Psoas muscle (tissue), 8 donors: ENCODE results near the gene CMSS1. TPM values are rescaled to one million over a fixed set of nuclear protein-coding genes. Genes with fewer than 3 reads are reported as not detected.

ENCODE experiments used
- ATAC-seq, 4 donors: fragments of 200-7000 bp; cut with Tn5 transposase; one replicate each; pipeline ENCODE4 v1.9.1; 2020; ENCODE audit warnings: moderate library complexity in 3 of 4, mild to moderate bottlenecking in 2 of 4
- DNase-seq, 2 donors: peaks; one replicate each; pipeline ENCODE4 v3.0.0-alpha.2; 2020
- H3K27ac ChIP-seq: fragments of 200-600 bp; one replicate; pipeline ENCODE4 v1.8.0; 2022
- H3K27me3 ChIP-seq, 3 donors: fragments of 200-600 bp in 1 of 3; one replicate each; pipeline versions ENCODE4 v1.6.1 to v1.8.0; 2013 to 2022; ENCODE audit warnings: low read length in 2 of 3, mild to moderate bottlenecking in 2 of 3, moderate library complexity in 1 of 3; ENCODE audit not compliant: insufficient read depth in 3 of 3
- H3K36me3 ChIP-seq, 2 donors: fragments of 200-600 bp in 1 of 2; one replicate each; pipeline versions ENCODE4 v1.6.1 to v1.8.0; 2013 to 2022; ENCODE audit warnings: low read depth in 1 of 2, mild to moderate bottlenecking in 1 of 2, moderate library complexity in 1 of 2; ENCODE audit not compliant: insufficient read depth in 1 of 2
- H3K4me1 ChIP-seq: fragments of 200-600 bp; one replicate; pipeline ENCODE4 v1.8.0; 2022
- H3K4me3 ChIP-seq: fragments of 200-600 bp; one replicate; pipeline ENCODE4 v1.8.0; 2022; ENCODE audit warnings: mild to moderate bottlenecking
- H3K9me3 ChIP-seq: fragments of 200-600 bp; one replicate; pipeline ENCODE4 v1.8.0; 2022
- CTCF ChIP-seq: fragments of 200-600 bp; IDR thresholded peaks from one replicate; pipeline ENCODE4 v1.8.0; 2022; ENCODE audit warnings: antibody characterized with exemption
- WGBS, 3 donors: extraction: QIAGEN DNeasy Blood & Tissue Kit; methylation state at CpG; one replicate each; pipeline versions ENCODE4 v1.1.6 to v1.1.7; 2013; 5-methylcytosine and 5-hydroxymethylcytosine counted together
- intact Hi-C, 2 donors: fragments of 100-400 bp; cut with DNase I; formaldehyde crosslinking; loops; one replicate each; pipeline versions ENCODE4 v1.11.0 to v1.14.2; 2022
- polyA plus RNA-seq, 3 donors: library from polyadenylated mRNA; stranded (reverse); fragments of 200-250 nt; gene quantifications; one replicate each; pipeline ENCODE4 v1.2.3, GENCODE V29; 2013
- total RNA-seq, 4 donors: library from RNA; stranded (reverse); fragmentation: NEBNext Ultra II Directional in 2 of 4; extraction: Animal tissue kit (Norgen Biotek cat#: 25700) in 2 of 4; gene quantifications; one replicate each; pipeline versions ENCODE4 v1.2.1 to v1.2.4, GENCODE V29; 2021 to 2023
- donor health status: healthy with polysubstance abuse.
- donor health status: DM: no; HTN: no; CAD: no; lungs with moderate emphysema.
- donor health status: Bipolar disorder and iron deficiency.
- donor health status: healthy.
- donor health status: DM: yes; HTN: yes; CAD: no.
- donor health status: DM: no; HTN: no; CAD: no.
- donor health status: DM: no; HTN: no; CAD: no.
- donor health status: DM: yes; HTN: yes; CAD: no.

The CMSS1 gene
- total and polyA plus RNA-seq, 7 donors = 18.4 to 174 (median 58.8) TPM

- WGBS, 3 donors = 32 to 64% (median 41%) methylated on average over 2 of the region's 2 CpGs
- peak overlapping the region; percentile 84 for H3K27ac ChIP-seq
- intact Hi-C loops = loop anchor here in 1 of 2 donors (2.0 kb wide), 1 partner anchor 96 kb away; no protein-coding TSS in a partner anchor
Measured at GRCh38 chr3:100160521-100160920, 342.9 kb downstream of the CMSS1 start.

GRCh38 chr3:100163787-100164186 lies 346.1 kb downstream of the CMSS1 start:
- no peak for TF ChIP-seq CTCF
- no peaks in the 10 kb centered on the region for H3K9me3 ChIP-seq
- peak overlapping the region; percentile 63 for H3K27ac ChIP-seq
- H3K4me3 ChIP-seq = no peak overlapping the region
- H3K27me3 ChIP-seq = no peaks in the 10 kb centered on the region
- H3K4me1 ChIP-seq = peaks cover 69% of the 10 kb centered on the region
- intact Hi-C loops = no loop called here
- DNase-seq (no peak), ATAC-seq (peak in 1 of 4 donors; percentile 35)
- H3K36me3 ChIP-seq = no peaks in the 10 kb centered on the region
- WGBS, 3 donors = 11 to 17% (median 14%) methylated on average over 2 of the region's 2 CpGs

More at GRCh38 chr3:100160521-100160920, 342.9 kb downstream of the CMSS1 start:
- H3K9me3 ChIP-seq = peaks cover 5% of the 10 kb centered on the region
- no peaks in the 10 kb centered on the region for H3K27me3 ChIP-seq
- H3K4me1 ChIP-seq = peaks cover 63% of the 10 kb centered on the region
- ATAC-seq = peak in 1 of 4 donors; percentile 34
- H3K4me3 ChIP-seq = peak overlapping the region; percentile 37
- no peak for TF ChIP-seq CTCF
- no peaks in the 10 kb centered on the region for H3K36me3 ChIP-seq
- no peak for DNase-seq

GRCh38 chr3:100164743-100165142 lies 347.1 kb downstream of the CMSS1 start:
- DNase-seq (no peak), ATAC-seq (no peak)
- H3K36me3 ChIP-seq = no peaks in the 10 kb centered on the region
- peaks cover 69% of the 10 kb centered on the region for H3K4me1 ChIP-seq
- no peak overlapping the region for H3K4me3 ChIP-seq
- H3K27ac ChIP-seq = peak overlapping the region; percentile 63
- intact Hi-C loops = no loop called here
- 62 to 66% (median 64%) methylated on average over 3 of the region's 3 CpGs for WGBS, 3 donors
- H3K27me3 ChIP-seq = no peaks in the 10 kb centered on the region
- H3K9me3 ChIP-seq = no peaks in the 10 kb centered on the region
- no peak for TF ChIP-seq CTCF

- Histone ChIP-seq H3K36me3 (no peaks in the 10 kb centered on the region), H3K4me1 (peaks cover 69% of the 10 kb centered on the region), H3K27me3 (no peaks in the 10 kb centered on the region), H3K9me3 (no peaks in the 10 kb centered on the region), H3K27ac (no peak overlapping the region), H3K4me3 (no peak overlapping the region)
- DNase-seq (no peak), ATAC-seq (peak in 1 of 4 donors; percentile 57)
- TF ChIP-seq CTCF = no peak
- intact Hi-C loops = no loop called here
- WGBS, 3 donors = 60 to 71% (median 64%) methylated on average over 2 of the region's 2 CpGs
Measured at GRCh38 chr3:100165926-100166550, 348.4 kb downstream of the CMSS1 start.
